Endodermal cell (in vitro differentiated cells): ENCODE data around the gene ZNF584. TPM values are rescaled to one million over a fixed set of nuclear protein-coding genes. Genes with fewer than 3 reads are reported as not detected.

Experiments used
- DNase-seq: peaks from one replicate; pipeline ENCODE4 v3.0.0-alpha.2; 2017
- H3K27ac ChIP-seq: 2 replicates; pipeline ENCODE4 v1.5.1; 2013; ENCODE audit warnings: mild to moderate bottlenecking, low read depth, low read length, moderate library complexity
- H3K27me3 ChIP-seq: 2 replicates; pipeline ENCODE4 v1.6.1; 2013; ENCODE audit warnings: mild to moderate bottlenecking, low read length, moderate library complexity; ENCODE audit not compliant: insufficient read depth, control insufficient read depth, poor library complexity, severe bottlenecking
- H3K36me3 ChIP-seq: 2 replicates; pipeline ENCODE4 v1.7.0; 2013; ENCODE audit warnings: mild to moderate bottlenecking, low read length, moderate library complexity; ENCODE audit not compliant: control insufficient read depth, insufficient read depth
- H3K4me1 ChIP-seq: one replicate; pipeline ENCODE4 v1.7.0; 2013; ENCODE audit warnings: low read length; ENCODE audit not compliant: control insufficient read depth, insufficient read depth
- H3K4me3 ChIP-seq: 2 replicates; pipeline ENCODE4 v1.5.1; 2013; ENCODE audit warnings: mild to moderate bottlenecking, low read length, moderate library complexity
- H3K9ac ChIP-seq: 2 replicates; pipeline ENCODE4 v1.6.1; 2013; ENCODE audit warnings: mild to moderate bottlenecking, low read length, moderate library complexity; ENCODE audit not compliant: poor library complexity, severe bottlenecking; ENCODE audit errors: extremely low read depth
- H3K9me3 ChIP-seq: 2 replicates; pipeline ENCODE4 v1.6.1; 2013; ENCODE audit warnings: mild to moderate bottlenecking, low read length, moderate library complexity; ENCODE audit not compliant: control insufficient read depth
- H3K27ac Mint-ChIP-seq: 2 replicates; pipeline ENCODE4 v1.8.0; 2020; ENCODE audit warnings: mixed read lengths
- H3K27me3 Mint-ChIP-seq: 2 replicates; pipeline ENCODE4 v1.8.0; 2021; ENCODE audit warnings: mild to moderate bottlenecking, mixed read lengths; ENCODE audit not compliant: insufficient read depth
- H3K36me3 Mint-ChIP-seq: 2 replicates; pipeline ENCODE4 v1.8.0; 2020; ENCODE audit warnings: low read depth, mixed read lengths
- H3K4me1 Mint-ChIP-seq: 2 replicates; pipeline ENCODE4 v1.8.0; 2020; ENCODE audit warnings: mixed read lengths
- H3K4me3 Mint-ChIP-seq: 2 replicates; pipeline ENCODE4 v1.8.0; 2020; ENCODE audit warnings: mild to moderate bottlenecking, moderate library complexity, mixed read lengths
- H3K9me3 Mint-ChIP-seq: 2 replicates; pipeline ENCODE4 v1.8.0; 2020; ENCODE audit warnings: mild to moderate bottlenecking, mixed read lengths
- WGBS, 2 experiments: methylation state at CpG; one replicate each; pipeline versions ENCODE4 v1.1.5 to v1.1.7; 2013; ENCODE audit warnings: missing lambda C conversion rate in 2 of 2, mixed read lengths in 1 of 2; ENCODE audit not compliant: insufficient coverage in 1 of 2, insufficient read length in 1 of 2; 5-methylcytosine and 5-hydroxymethylcytosine counted together
- long read RNA-seq, 4 experiments: library from polyadenylated mRNA in 2 of 4; library from RNA in 1 of 4; library from capped mRNA in 1 of 4; stranded (forward) in 3 of 4; unstranded in 1 of 4; transcript quantifications; one replicate each; pipeline ENCODE4 v2.0.0, GENCODE V29; 2020 to 2021; ENCODE audit warnings: inconsistent platforms in 1 of 4
- polyA plus RNA-seq, 2 experiments: library from polyadenylated mRNA; stranded (reverse); fragments of 50-300 nt; gene quantifications; one replicate each; pipeline ENCODE4 v1.2.3, GENCODE V29; 2013
- total RNA-seq, 2 donors: library from RNA; stranded (reverse); fragmentation: NEBNext Ultra II Directional in 1 of 2; extraction: Animal tissue kit (Norgen Biotek cat#: 25700) in 1 of 2; gene quantifications; 2 replicates in 1 of 2; 3 replicates in 1 of 2; pipeline ENCODE4 v1.2.1, GENCODE V29; 2021
- TF ChIP-seq, protein P1 (sequence below): fragments of 200-600 bp; sonication (generic); conservative IDR thresholded peaks from 2 replicates; pipeline ENCODE4 v1.5.0; 2021; ENCODE audit warnings: antibody characterized with exemption, mild to moderate bottlenecking

The ZNF584 gene
- 10 to 100 TPM; 10.3 to 14.8 TPM for total RNA-seq
- 9.5 TPM for polyA plus RNA-seq (2013, experiment 1 of 2)
- polyA plus RNA-seq (2013, experiment 2 of 2): 10.8 TPM
- long read RNA-seq, experiment 1, partial matches to known transcripts: 0 of 8 reads
- long read RNA-seq, experiment 1, other reads (novel, unspliced or antisense): 6 of 8 reads
- long read RNA-seq, experiment 2, partial matches to known transcripts: 0 of 19 reads
- long read RNA-seq, experiment 2, other reads (novel, unspliced or antisense): 18 of 19 reads
- long read RNA-seq, experiment 3, transcript ZNF584-203 (4 exons, 2,187 nt): major isoform, 10 of 40 reads
- long read RNA-seq, experiment 3, partial matches to known transcripts: 0 of 40 reads
- long read RNA-seq, experiment 3, other reads (novel, unspliced or antisense): 29 of 40 reads
- long read RNA-seq, experiment 4, partial matches to known transcripts: 1 of 12 reads
- long read RNA-seq, experiment 4, other reads (novel, unspliced or antisense): 10 of 12 reads

DNA sequence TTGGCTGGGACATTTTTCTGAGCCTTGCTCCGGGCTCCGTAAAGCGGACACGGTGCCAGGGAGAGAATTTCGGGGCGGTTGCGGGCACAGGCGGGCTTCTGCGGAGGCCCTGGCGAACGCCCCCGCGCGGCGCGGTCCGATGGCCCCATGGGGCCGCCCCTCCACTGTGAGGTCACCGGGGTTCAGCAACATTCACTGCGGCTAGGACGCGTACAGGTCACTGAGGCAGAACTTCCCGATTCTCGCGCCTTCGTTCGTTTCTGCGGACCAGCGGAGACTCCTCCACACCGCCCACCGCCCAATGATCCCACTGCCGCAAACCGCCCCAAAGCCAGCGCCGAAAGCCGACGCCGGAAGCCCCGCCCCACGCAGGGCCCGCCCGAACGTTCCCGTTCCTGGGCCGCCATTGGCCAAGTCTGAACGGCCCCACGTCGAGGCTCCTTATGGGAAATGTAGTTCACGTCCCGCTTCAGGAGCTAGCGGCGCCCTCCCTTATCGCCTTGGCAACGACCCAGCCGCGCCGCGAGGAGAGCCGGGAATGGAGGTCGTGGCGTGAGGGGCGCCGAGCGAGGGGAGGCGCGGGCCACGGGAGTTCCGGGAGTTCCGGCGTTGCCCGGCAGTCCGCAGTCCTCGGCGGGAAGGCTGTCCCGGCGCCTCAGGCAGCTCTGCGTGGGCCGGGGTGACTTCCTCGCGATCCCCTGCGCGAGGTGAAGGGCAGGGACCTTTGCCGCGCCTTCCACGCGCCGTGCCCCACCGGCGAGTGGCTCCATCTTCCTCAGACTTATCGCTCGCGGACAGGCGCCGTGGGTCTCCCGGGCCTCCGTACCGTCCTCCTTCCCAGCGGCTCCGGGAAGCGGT lies at the start of gene ZNF584:
Gene ZNF584 (plus strand): TSS at position 498 of the 858 bp plus-strand sequence. CDS start 499 bp downstream, outside the sequence.
- Mint-ChIP-seq H3K36me3 (peaks cover 12% of the 10 kb centered on the region), H3K27ac (peak within 1 kb of the TSS; percentile 93), H3K27me3 (peaks cover 8% of the 10 kb centered on the region), H3K4me3 (peak within 1 kb of the TSS; percentile 77), H3K4me1 (peaks cover 17% of the 10 kb centered on the region), H3K9me3 (peaks cover 7% of the 10 kb centered on the region)
- TF ChIP-seq, protein P1, sequence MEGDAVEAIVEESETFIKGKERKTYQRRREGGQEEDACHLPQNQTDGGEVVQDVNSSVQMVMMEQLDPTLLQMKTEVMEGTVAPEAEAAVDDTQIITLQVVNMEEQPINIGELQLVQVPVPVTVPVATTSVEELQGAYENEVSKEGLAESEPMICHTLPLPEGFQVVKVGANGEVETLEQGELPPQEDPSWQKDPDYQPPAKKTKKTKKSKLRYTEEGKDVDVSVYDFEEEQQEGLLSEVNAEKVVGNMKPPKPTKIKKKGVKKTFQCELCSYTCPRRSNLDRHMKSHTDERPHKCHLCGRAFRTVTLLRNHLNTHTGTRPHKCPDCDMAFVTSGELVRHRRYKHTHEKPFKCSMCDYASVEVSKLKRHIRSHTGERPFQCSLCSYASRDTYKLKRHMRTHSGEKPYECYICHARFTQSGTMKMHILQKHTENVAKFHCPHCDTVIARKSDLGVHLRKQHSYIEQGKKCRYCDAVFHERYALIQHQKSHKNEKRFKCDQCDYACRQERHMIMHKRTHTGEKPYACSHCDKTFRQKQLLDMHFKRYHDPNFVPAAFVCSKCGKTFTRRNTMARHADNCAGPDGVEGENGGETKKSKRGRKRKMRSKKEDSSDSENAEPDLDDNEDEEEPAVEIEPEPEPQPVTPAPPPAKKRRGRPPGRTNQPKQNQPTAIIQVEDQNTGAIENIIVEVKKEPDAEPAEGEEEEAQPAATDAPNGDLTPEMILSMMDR: no peak
- WGBS, 2 experiments: 0 to 2% methylated on average over 19 to 100 of the region's 100 CpGs
- Histone ChIP-seq H3K9ac (peak within 1 kb of the TSS; percentile 86), H3K9me3 (no peaks in the 10 kb centered on the region), H3K27ac (peak within 1 kb of the TSS; percentile 44), H3K4me1 (no peaks in the 10 kb centered on the region), H3K4me3 (peak within 1 kb of the TSS; percentile 95), H3K27me3 (no peaks in the 10 kb centered on the region), H3K36me3 (no peaks in the 10 kb centered on the region)
- peak; percentile 98 for DNase-seq

- Mint-ChIP-seq H3K4me3 (peak overlapping the region; percentile 94), H3K27me3 (peaks cover 2% of the 10 kb centered on the region), H3K9me3 (no peaks in the 10 kb centered on the region), H3K36me3 (no peaks in the 10 kb centered on the region), H3K4me1 (no peaks in the 10 kb centered on the region), H3K27ac (peak overlapping the region; percentile 99)
- no peak for DNase-seq
- no peaks in the 10 kb centered on the region for H3K9me3 ChIP-seq
- no peaks in the 10 kb centered on the region for H3K27me3 ChIP-seq
- 6 to 23% methylated on average over 7 to 28 of the region's 28 CpGs for WGBS, 2 experiments
- peak overlapping the region; percentile 91 for H3K4me3 ChIP-seq
- H3K4me1 ChIP-seq: no peaks in the 10 kb centered on the region
- H3K9ac ChIP-seq: peak overlapping the region; percentile 89
- no peaks in the 10 kb centered on the region for H3K36me3 ChIP-seq
- peak overlapping the region; percentile 92 for H3K27ac ChIP-seq
- TF ChIP-seq, protein P1: no peak
These were observed 46.6 kb upstream of the ZNF584 start for GRCh38 chr19:58361900-58362271.

GRCh38 chr19:58362272-58362994 lies 46.0 kb upstream of the ZNF584 start, which contains the start of gene ZNF497:
TSS of gene ZNF497 (minus strand) at chr19:58362751. CDS start at chr19:58357635, 5,116 bp downstream.
- peaks cover 3% of the 10 kb centered on the region for H3K36me3 Mint-ChIP-seq
- H3K4me1 Mint-ChIP-seq: no peaks in the 10 kb centered on the region
- H3K27me3 ChIP-seq: no peaks in the 10 kb centered on the region
- H3K4me3 ChIP-seq: peak within 1 kb of the TSS; percentile 91
- peak; percentile 99 for DNase-seq
- TF ChIP-seq, protein P1: peak; percentile 35
- no peaks in the 10 kb centered on the region for H3K9me3 ChIP-seq
- H3K36me3 ChIP-seq: no peaks in the 10 kb centered on the region
- H3K9me3 Mint-ChIP-seq: no peaks in the 10 kb centered on the region
- peaks cover 2% of the 10 kb centered on the region for H3K27me3 Mint-ChIP-seq
- peak within 1 kb of the TSS; percentile 99 for H3K27ac Mint-ChIP-seq
- no peaks in the 10 kb centered on the region for H3K4me1 ChIP-seq
- peak within 1 kb of the TSS; percentile 94 for H3K4me3 Mint-ChIP-seq
- H3K9ac ChIP-seq: peak within 1 kb of the TSS; percentile 89
- 0% methylated on average over 31 to 74 of the region's 74 CpGs for WGBS, 2 experiments
- peak within 1 kb of the TSS; percentile 92 for H3K27ac ChIP-seq
